NCI-H1694 treated with DMSO at 0.1 percent for 48 hours (cell line): ENCODE results near the gene PAPOLA.
"Not testable (repeated sequence)": the region's sequence is repeated elsewhere in the genome, so short reads cannot be mapped to it uniquely, and the experiment has no call there.

Experiments
- DNase-seq: peaks from one replicate; lab custom pipeline; 2025; lab: John Stamatoyannopoulos, UW

Gene PAPOLA

DNA sequence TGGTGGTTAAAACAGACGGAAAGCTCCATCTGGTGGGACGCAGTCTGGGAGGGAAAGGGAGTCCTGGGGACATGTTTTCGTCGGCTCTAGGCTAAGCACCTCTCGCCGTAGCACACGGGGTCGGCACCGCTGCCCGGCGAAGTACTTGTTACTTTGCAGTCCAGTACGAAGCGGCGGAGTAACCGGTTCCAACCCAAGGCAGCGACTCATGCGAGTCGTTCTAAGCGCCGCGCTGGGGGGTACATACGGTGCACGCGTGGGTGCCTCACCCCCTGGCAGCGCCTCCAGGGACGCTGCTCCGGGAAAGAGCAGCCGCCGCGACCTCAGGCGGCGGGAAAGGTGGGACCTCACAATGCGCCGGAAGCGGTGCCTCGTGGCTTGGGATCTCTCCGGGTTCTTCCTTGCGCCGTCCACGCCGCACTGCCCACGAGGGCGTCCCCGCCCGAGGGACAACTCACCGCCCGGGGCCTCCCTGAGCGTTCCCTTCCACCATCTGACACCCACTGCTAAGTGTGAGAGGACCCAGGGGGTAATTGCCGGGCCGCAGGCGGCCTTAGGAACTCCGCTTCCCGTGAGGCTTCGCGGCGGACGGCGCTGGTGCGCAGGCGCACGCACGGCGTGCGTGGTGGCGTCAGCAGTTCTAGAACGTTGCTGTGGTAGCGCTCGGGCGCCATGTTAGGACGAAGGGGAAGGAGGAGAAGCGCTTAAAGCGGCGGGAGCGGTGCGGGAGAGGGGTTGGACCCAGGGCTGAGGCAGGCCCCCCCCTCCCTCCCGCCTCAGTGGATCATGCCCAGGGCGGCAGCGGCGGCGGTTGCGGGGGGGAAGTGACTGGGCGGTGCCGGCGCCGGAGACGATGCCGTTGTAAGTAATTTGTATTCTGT lies at the start of gene PAPOLA:
Gene PAPOLA (plus strand): TSS at position 643 of the 881 bp plus-strand sequence. CDS start 211 bp downstream, at position 854.
- DNase-seq: peak; percentile 99

GRCh38 chr14:96452684-96453083 lies 49.5 kb upstream of the PAPOLA start:
- DNase-seq: no peak

GRCh38 chr14:96455588-96455987 lies 46.6 kb upstream of the PAPOLA start:
- DNase-seq: no peak

DNA sequence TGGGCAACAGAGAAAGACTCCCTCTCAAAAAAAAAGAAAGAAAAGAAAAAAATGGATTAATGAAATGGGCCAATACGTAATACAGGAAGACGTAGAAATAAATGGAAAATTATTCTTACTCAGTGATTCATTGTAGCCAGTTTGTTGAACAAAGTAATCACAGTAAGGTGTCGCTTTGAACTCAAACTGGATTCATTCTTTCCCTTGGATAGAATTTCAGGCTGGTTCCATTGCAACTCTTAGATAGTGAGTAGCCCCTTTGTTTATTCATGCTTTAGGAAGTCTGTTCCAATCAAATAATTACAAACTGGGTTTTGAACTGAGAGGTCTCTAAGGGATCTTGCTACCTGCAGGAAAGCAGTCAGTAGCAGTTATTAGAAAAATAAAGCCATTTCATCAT lies 42.3 kb upstream of the PAPOLA start:
- DNase-seq: no peak

DNA sequence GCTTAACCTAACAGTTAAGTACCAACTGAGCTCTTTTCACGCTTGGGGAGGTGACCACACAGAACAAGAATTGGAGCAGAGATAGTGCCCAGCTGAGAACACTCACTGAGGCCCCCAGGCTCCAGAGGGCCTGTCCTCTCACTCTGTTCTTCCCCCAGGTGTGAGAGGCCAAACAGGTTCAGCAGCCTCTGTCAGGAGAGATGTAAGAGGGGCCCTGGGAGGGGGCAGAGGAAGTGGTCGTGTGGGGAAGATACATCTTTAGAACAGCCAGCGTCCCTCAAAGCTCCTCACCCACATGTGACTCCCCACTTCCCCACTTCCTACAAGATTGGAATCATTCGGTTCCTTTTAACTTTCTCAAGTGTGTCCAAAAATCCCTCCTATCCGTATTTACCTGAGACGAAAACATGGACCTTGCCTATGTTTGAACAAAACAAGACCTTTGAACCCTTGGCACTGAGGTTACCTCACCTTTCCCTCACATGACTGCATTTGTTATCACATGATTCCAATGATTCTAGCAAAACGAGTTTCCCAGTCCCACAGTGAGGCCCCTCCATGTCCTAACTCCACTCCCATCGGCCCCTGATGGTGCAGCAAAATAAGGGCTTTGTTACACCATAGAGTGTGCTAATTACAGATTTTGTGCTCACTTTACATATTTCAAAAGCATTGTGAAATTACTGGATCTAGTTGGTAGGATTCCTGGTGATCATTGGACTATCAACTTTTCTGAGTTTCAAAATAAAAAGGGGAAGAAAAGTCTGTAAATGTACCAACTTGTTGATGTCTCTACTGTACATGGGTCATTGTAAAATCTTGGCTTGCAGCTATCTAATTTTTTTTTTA lies 40.0 kb upstream of the PAPOLA start:
- DNase-seq: no peak

- DNase-seq: no peak
These were observed 38.0 kb upstream of the PAPOLA start for GRCh38 chr14:96464136-96464535.

- DNase-seq: no peak
These were observed 35.3 kb upstream of the PAPOLA start for GRCh38 chr14:96466918-96467317.

DNA sequence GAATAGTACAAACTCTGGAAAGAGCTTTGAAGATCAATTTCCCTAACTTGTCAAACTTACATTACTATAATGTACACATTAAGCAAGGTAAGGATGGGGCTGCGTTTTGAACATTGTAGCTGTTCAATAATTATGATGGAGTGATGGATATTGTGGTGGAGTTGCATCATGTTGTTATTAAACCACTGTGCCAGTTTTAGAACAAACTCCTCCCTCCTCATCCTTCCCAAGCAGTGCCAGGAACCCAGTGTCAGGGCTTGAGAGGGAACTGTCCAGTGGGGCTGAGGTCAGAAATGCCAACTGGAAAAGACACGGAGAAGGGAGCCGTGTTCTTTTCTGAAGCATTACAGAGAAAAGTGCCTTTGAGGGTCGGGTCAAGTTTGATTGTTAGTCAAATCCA lies 31.9 kb upstream of the PAPOLA start:
- DNase-seq: no peak

- DNase-seq: not testable (repeated sequence)
These were observed 31.2 kb upstream of the PAPOLA start for GRCh38 chr14:96470967-96471366.

DNA sequence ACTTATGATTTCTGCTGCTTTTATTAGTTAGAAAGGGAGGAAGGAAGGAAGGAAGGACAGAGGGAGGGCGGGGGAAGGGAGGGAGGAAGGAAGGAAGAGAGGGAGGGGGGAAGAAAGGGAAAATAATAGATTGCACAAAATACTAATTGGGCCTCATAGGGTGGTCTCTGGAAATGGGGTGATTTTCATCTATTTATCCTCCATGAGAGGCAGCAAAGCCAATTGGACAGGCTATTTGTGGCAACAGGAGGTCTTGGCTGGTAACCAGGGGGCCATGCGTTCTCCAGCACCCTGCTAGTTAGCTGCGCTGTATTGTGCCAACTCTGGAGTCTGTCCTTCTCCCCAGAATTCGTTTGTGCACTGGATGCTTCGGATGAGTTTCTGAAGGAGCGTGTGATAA lies 24.1 kb upstream of the PAPOLA start:
- no peak for DNase-seq

DNA sequence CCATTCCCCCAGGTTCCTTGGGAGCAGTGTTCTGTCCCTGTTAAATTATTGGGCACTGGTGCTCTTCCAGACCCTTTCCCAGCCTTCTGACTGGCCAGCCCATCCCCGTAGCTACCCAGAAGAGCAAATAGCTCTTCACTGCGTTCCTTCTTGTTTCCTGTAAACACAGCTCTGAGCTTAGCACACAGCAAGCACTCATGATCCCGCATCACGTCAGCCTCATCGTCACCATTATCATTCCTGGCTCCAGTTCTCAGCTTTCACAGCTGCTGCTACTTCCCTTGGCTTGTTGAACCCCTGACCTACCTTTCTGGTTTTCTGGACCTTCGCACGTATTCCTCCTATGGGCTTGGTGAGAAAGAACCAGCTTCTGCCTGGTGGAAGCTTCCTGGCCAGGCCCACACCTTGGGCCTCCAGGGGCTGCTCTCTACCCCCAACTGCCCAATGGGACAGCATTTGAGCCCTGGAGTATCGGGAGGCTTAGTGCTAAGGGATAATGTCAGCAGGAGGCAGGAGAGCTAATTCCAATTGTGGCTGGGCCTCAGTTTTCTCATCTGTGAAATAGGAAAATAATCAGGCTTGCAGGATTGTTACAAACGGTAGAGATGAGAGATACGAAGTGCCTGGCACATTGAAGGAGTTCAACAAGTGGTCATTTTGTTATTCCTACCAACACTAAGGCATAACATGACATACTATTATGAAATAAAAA lies 22.6 kb upstream of the PAPOLA start:
- DNase-seq: no peak

- DNase-seq: no peak
These were observed 20.4 kb upstream of the PAPOLA start for GRCh38 chr14:96481731-96482314.

DNA sequence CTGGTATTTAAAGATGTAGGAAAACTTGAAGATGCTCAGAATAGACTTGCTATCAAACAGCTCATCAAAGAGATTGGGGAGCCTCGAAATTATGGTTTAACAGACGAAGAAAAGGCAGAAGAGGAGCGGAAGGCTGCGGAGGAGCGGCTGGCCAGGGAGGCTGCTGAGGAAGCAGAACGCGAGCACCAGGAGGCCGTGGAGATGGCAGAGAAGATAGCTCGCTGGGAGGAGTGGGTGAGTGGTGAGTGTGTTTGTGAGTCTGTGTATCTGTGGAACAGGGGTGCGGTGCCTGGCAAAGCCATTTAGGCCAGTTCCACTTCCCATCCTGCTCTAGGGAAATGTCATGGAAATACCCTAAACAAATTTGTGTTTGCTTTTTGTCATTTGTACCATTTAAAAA lies 19.2 kb upstream of the PAPOLA start:
- no peak for DNase-seq

GRCh38 chr14:96484399-96484798 lies 17.8 kb upstream of the PAPOLA start:
- DNase-seq: no peak

GRCh38 chr14:96486705-96487104 lies 15.5 kb upstream of the PAPOLA start:
- DNase-seq: no peak

DNA sequence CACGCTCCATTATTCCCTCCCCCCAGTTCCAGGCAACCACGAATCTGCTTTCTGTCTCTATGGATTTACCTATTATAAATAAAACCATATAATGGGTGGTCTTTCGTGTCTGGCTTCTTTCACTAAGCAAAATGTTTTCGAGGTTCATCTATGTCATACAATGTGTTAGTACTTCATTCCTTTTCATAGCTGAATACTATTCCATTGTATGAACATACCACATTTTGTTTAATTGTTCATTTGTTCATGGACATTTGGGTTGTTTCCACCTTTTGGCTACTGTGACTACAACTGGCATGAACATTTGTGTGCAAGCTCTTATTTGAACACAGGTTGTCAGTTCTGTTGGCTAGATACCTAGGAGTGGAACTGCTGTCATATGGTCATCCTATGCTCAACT lies 12.9 kb upstream of the PAPOLA start:
- DNase-seq: no peak

DNA sequence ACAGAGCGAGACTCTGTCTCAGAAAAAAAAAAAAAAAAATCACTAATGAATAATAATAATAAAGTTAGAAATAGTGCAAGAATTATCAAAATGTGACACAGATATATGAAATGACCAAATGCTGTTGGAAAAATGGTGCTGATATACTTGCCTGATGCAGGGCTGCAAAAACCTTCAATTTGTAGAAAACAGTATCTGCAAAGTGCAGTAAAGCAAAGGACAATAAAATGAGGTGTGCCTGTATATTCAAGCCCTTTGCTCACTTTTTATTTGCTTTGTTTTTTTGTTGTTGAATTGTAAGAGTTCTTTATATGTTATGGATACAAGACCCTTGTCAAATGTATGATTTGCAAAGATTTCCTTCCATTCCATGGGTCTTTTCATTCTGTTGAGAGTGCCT lies 9.0 kb upstream of the PAPOLA start:
- DNase-seq: no peak

DNA sequence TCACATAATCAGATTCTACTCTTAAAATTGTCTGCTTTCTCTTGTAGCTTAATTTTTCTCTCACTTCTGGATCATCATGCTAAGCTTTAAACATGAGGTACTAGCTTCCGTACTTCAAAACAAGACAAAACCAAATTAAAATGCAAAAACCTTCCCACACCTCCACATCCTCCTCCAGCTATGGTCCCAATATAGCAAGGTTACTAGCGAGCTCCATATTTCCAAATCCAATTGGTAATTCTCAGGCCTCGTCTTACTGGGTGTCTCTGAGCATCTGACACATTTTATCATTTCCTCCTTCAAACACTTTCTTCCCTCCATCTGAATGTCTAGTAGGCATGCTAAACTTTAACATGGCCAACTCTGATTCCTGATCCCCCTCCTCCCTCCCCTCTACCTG lies 7.9 kb upstream of the PAPOLA start:
- no peak for DNase-seq

- DNase-seq: no peak
These were observed 5.1 kb upstream of the PAPOLA start for GRCh38 chr14:96497087-96497486.

DNA sequence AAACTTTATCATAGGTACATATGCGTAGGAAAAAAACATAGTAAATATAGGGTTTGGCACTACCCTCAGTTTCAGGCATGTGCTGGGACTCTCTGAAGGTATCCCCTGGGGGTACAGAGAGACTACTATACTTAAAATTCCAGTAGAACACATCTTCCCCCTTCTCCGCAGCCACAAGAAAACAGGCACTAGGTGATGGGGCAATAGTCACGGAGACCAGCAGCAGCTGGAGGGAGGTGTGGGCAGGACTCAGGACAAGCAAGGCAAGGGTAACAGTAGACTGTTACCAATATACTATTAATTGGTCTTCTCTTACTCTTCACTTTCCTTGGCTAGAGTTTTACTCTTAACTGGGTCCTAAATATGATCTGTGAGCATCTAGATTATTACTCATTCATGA lies 4.6 kb upstream of the PAPOLA start:
- DNase-seq: no peak

DNA sequence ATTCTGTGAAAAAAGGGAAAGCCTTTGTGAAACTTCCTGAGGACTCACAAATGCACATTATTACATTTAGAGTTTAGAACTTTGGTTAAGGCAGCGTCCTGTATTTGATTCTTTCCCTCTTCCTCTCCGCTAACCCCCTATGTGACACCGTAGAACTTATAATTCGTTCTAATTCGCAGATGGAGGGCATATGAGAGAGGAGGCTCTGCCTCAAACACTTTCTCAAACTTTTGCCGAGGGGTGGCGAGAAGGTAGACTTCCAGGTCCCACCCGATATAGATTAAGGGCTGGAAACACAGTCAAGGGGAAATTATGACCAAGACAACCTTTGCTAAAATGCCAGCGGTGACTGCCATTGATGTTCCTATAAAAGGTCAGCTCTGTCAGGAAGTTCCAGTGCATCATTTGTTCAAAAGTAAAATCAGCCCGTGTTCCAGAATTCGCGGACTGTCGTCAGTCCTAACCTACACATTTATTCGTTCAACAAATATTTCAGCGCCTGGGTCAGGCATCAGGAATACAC lies 904 bp upstream of the PAPOLA start:
- no peak for DNase-seq
